ENCODE data around the gene HPCAL4. TPM values are rescaled to one million over a fixed set of nuclear protein-coding genes. Genes with fewer than 3 reads are reported as not detected.

HPCAL4 gene
- total RNA-seq, 2 donors from 2014 or later: 23.4 to 30.3 TPM

DNA sequence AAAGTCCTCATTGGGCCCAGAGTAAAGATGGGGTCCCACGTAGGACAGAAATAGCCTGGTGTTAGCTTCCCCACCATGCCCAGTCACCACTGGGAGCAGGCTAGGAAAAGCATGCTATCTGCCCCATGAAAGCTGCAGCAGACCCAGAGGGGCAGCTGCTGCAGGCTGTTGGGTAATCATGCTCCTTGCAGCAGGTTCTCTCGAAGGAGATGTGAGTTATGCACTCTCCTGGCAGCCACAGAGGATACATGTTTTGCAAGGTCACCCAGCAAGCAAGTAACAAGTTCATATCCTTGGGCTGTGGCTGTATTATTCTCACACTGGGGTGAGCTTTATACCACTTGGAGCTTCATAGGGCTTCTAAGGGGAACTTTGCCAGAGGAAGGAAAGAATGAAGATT, 42.7 kb downstream of the HPCAL4 start:
- ATAC-seq (no peak), DNase-seq (no peak)
- Mint-ChIP-seq H3K4me3 (no peak overlapping the region), H3K27ac (no peak overlapping the region), H3K36me3 (ENCODE audit: low read depth) (no peaks in the 10 kb centered on the region), H3K4me1 (peaks cover 7% of the 10 kb centered on the region), H3K27me3 (peaks cover under 1% of the 10 kb centered on the region)
- no peaks in the 10 kb centered on the region for H3K9me3 ChIP-seq (ENCODE audit: control insufficient read depth, low read length, poor library complexity, severe bottlenecking)

DNA sequence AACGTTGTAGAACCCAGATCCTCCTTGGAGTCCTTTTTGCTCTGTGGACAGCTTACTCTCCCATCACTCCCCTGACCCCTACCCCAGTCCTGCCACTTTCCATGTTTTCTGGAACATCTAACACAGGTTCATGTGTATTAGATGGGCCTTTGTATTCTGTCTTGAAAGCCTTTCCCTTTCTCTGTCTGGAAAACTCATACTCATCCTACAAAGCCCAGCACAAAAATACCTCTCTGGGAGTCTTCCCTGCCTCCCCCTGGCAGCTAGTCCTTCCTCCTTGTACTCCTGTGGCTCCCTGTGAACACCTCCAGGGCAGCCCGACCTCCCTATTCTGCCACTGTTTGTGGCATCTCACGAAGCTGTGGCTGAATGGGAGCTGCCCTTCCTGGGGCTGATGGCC, 44.0 kb downstream of the HPCAL4 start:
- H3K4me3 Mint-ChIP-seq: no peak overlapping the region
- H3K9me3 ChIP-seq (ENCODE audit: control insufficient read depth, low read length, poor library complexity, severe bottlenecking): no peaks in the 10 kb centered on the region
- no peak for DNase-seq
- no peak for ATAC-seq
- H3K27ac Mint-ChIP-seq: no peak overlapping the region
- no peaks in the 10 kb centered on the region for H3K27me3 Mint-ChIP-seq
- H3K4me1 Mint-ChIP-seq: peaks cover 4% of the 10 kb centered on the region
- no peaks in the 10 kb centered on the region for H3K36me3 Mint-ChIP-seq (ENCODE audit: low read depth)

DNA sequence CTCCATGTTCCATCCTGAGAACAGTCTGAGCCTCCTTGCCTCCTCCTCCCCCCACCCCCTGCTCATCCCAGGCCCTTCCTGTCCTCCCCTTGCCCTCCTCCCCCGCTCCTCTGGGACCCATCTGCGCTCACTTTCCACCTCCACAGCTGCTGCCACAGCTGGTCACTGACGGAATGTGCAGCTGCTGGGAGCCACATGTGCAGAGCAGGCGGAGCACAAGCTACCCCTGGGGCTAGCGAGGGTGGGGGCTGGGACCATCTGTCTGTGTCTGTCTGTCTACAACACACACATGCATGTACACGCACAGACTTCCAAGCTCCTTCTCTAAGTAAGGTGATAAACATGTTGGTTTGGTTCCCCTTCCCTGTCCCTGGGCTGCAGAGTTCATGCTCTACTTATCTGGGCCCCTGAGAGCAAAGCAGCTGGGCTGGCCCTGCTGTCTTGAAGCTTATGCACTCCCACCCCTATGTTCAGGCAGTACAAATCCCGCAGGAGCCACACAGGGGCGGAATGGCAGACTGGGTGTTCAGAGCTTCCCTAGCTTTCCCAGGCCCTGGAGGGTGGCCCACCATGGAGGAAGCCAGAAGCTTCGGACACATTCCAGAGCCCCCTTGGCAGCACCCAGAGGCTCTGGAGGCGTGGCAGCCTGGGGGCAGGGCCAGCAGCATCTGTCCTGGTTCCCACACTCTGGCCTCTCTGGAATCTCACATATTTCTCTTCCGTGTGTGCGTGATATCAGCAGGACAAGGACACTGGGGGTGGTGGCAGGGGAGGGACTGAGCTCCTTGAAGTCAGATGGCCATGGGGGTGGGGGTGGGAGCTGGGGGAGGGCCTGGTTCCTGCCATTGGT, 44.8 kb downstream of the HPCAL4 start:
- ATAC-seq (no peak), DNase-seq (no peak)
- no peak overlapping the region for H3K4me3 Mint-ChIP-seq
- no peak overlapping the region for H3K27ac Mint-ChIP-seq
- no peaks in the 10 kb centered on the region for H3K9me3 ChIP-seq (ENCODE audit: control insufficient read depth, low read length, poor library complexity, severe bottlenecking)
- no peaks in the 10 kb centered on the region for H3K27me3 Mint-ChIP-seq
- no peaks in the 10 kb centered on the region for H3K36me3 Mint-ChIP-seq (ENCODE audit: low read depth)
- peaks cover 4% of the 10 kb centered on the region for H3K4me1 Mint-ChIP-seq

DNA sequence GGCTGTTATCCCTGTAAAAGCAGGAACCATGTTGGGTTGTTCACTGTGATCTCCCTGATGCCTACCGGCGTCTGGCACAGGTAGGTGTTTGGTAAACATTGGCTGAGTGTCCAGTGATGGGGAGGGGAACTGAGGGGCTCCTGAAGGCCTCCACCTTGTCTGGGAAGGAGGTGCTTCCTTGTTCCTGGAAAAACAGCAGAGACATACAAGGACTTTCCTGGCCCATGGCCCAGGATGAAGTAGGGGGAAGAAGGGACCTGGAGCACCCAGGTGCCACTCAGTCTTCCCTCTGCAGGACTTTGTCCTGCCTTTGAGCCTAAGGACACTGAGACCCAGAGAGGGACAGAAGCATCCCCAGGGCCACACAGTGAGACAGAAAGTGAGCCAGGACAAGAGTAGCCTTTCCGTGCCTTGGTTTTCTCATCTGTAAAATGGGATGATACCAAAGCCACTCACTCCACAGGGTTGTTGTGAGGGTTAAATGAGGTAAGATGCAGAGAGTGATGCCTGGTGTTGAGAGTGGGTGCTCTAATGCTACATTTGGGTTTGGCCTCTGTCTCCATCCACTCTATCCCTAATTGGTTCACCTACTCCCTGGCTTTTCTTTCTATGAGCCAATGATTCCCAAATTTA, 45.7 kb downstream of the HPCAL4 start:
- ATAC-seq: no peak
- H3K36me3 Mint-ChIP-seq (ENCODE audit: low read depth): no peaks in the 10 kb centered on the region
- no peak overlapping the region for H3K27ac Mint-ChIP-seq
- DNase-seq: no peak
- peaks cover 4% of the 10 kb centered on the region for H3K4me1 Mint-ChIP-seq
- no peaks in the 10 kb centered on the region for H3K9me3 ChIP-seq (ENCODE audit: control insufficient read depth, low read length, poor library complexity, severe bottlenecking)
- H3K4me3 Mint-ChIP-seq: no peak overlapping the region
- peaks cover 4% of the 10 kb centered on the region for H3K27me3 Mint-ChIP-seq

DNA sequence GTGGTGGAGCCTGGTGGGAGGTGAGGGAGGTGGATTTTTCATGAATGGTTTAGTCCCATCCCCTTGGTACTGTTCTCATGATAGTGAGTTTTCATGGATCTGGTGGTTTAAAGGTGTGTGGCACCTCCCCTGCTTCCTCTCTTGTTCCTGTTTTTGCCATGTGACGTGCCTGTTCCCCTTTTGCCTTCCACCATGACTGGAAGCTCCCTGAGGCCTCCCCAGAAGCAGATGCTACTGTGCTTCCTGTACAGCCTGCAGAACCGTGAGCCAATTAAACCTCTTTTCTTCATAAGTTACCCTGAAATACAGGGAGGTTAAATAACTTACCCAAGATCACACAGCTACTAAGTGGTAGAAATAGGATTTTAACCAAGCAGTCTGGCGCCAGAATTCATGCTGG, 47.5 kb downstream of the HPCAL4 start:
- Mint-ChIP-seq H3K27me3 (peaks cover 4% of the 10 kb centered on the region), H3K4me1 (peaks cover 6% of the 10 kb centered on the region), H3K36me3 (ENCODE audit: low read depth) (no peaks in the 10 kb centered on the region), H3K4me3 (no peak overlapping the region), H3K27ac (no peak overlapping the region)
- ATAC-seq: no peak
- no peak for DNase-seq
- no peaks in the 10 kb centered on the region for H3K9me3 ChIP-seq (ENCODE audit: control insufficient read depth, low read length, poor library complexity, severe bottlenecking)

DNA sequence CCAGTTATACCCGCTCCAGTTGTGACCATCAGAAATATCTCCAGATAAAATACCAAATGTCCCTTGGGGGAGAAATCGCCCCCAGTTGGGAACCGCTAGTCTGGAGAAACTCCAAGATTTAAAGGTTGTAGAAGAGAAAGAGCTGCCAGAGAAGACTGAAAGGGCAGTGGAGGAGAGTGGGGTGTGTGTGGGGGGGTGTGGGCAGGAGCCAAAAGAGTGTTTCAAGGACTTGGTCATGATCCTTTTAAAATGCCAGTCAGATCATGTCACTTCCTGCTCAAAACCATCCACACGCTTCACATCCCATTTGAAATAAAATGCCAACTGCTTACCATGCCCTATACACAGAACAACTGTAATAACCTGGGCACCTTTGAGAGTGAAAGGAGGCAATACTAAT, 48.4 kb downstream of the HPCAL4 start:
- DNase-seq (no peak), ATAC-seq (no peak)
- H3K27me3 Mint-ChIP-seq: peaks cover 8% of the 10 kb centered on the region
- no peaks in the 10 kb centered on the region for H3K36me3 Mint-ChIP-seq (ENCODE audit: low read depth)
- peaks cover 2% of the 10 kb centered on the region for H3K4me1 Mint-ChIP-seq
- H3K9me3 ChIP-seq (ENCODE audit: control insufficient read depth, low read length, poor library complexity, severe bottlenecking): no peaks in the 10 kb centered on the region
- no peak overlapping the region for H3K27ac Mint-ChIP-seq
- H3K4me3 Mint-ChIP-seq: no peak overlapping the region

DNA sequence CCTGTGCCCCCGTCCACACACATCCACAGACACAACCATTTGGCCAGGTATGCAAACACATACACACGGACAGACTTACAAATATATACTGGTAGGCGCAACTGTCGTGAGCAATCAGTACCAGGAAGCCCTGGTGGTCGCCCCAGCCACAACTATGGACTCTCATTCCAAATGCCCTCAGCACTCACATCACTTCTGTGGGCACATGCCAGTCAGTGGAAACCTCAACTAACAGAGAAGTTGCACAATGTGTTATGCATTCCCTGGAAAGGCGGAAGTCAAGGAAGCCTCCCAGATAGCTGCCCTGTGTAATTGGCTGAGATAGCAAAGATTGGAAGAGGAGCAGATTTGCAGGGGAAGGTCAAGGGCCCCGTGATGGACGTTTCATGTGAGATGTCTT, 50.4 kb downstream of the HPCAL4 start:
- no peaks in the 10 kb centered on the region for H3K9me3 ChIP-seq (ENCODE audit: control insufficient read depth, low read length, poor library complexity, severe bottlenecking)
- no peak overlapping the region for H3K4me3 Mint-ChIP-seq
- peaks cover 25% of the 10 kb centered on the region for H3K27me3 Mint-ChIP-seq
- ATAC-seq (no peak), DNase-seq (no peak)
- H3K36me3 Mint-ChIP-seq (ENCODE audit: low read depth): no peaks in the 10 kb centered on the region
- peaks cover 2% of the 10 kb centered on the region for H3K4me1 Mint-ChIP-seq
- H3K27ac Mint-ChIP-seq: no peak overlapping the region

DNA sequence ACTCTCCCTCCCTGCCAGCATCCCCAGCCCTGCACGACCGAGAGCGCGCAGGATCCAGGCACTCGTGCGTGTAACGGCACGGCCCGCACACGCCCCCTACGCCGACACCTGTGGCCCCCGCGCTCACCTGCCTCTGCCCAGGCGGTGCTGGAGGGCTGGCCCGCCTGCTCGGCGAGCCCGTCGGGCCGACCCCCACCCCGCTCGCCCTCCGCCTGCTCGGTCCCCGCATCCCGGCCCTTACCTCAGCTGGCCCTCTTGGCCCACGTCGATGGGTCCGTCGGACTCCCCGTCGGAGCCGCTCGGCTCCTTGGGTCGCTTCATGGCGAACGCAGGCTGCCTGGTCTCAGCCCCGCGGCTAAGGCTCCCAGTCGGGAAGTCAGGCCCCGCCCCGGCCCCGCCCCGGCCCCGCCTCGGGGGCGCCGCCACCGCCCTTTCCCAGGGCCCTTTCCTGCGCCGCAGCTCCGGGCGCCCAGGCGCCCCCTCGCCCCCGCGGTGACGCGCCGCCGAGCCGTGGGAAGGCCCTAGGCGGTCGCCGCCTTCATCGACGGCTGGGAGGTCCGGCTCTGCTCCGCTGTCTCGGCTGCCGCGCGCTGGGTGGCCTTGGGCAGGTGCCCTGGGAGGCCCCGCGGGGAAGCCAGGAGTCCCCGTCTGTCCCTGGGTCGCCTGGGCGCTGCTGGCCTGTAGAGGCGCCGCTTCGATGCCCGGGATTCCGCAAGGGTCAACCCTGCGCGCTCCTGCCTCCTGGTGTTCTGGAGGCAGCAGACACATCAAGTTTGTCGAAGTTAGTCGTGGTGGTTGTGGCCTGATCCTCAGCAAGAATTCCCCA, 51.7 kb downstream of the HPCAL4 start, which contains the start of gene HEYL:
TSS of gene HEYL (minus strand) at position 339 of the 826 bp plus-strand sequence. CDS start at position 321, 18 bp downstream.
- H3K36me3 Mint-ChIP-seq (ENCODE audit: low read depth): no peaks in the 10 kb centered on the region
- H3K27me3 Mint-ChIP-seq: peaks cover 35% of the 10 kb centered on the region

DNA sequence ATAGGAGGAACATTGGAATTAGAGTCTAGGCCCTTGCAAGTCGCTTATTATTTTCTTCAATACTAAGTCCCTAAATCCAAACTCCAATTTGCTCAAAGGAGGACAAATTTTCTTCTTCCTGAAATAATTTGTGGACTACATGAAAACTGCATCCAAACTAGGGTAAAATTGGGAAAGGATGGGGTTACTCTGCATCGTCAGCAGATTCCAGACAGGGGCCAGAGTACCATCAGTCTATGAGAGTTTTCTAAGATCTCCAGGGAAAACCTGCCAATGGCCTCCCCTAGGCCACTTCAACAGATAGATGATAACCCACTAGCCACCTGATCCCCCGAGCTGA, 52.3 kb downstream of the HPCAL4 start:
- DNase-seq (no peak), ATAC-seq (no peak)
- Mint-ChIP-seq H3K27me3 (peaks cover 41% of the 10 kb centered on the region), H3K4me1 (peaks cover 2% of the 10 kb centered on the region), H3K4me3 (peak overlapping the region; percentile 79), H3K36me3 (ENCODE audit: low read depth) (no peaks in the 10 kb centered on the region), H3K27ac (no peak overlapping the region)
- no peaks in the 10 kb centered on the region for H3K9me3 ChIP-seq (ENCODE audit: control insufficient read depth, low read length, poor library complexity, severe bottlenecking)

More for the DNA sequence above, 51.7 kb downstream of the HPCAL4 start, which contains the start of gene HEYL:
- ATAC-seq (peak; percentile 87), DNase-seq (peak; percentile 22 to 59 (median 56))
- no peaks in the 10 kb centered on the region for H3K9me3 ChIP-seq (ENCODE audit: control insufficient read depth, low read length, poor library complexity, severe bottlenecking)
- Mint-ChIP-seq H3K27ac (no peak within 1 kb of the TSS), H3K4me1 (peaks cover 2% of the 10 kb centered on the region), H3K4me3 (peak within 1 kb of the TSS; percentile 79)

DNA sequence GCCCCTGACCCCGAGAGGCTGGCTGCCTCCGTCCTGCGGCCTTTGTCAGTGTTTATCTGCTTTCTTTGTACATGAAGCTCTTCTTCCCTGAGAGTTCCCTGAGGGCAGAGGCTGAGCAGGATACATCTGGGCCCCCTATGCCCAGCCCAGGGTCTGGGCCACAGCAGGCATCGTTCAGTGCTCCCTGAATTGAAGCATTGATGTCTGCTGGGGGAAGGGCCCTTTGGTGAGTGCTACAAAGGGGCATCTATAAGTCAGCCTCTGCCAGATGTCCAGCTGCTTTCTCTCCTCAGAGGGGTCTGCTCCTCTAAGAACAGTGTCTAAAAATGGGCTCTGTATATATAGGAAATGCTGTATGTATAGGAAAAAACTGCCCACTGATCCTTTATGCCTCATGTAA, 53.9 kb downstream of the HPCAL4 start:
- H3K4me3 Mint-ChIP-seq: no peak overlapping the region
- H3K27me3 Mint-ChIP-seq: peaks cover 47% of the 10 kb centered on the region

DNA sequence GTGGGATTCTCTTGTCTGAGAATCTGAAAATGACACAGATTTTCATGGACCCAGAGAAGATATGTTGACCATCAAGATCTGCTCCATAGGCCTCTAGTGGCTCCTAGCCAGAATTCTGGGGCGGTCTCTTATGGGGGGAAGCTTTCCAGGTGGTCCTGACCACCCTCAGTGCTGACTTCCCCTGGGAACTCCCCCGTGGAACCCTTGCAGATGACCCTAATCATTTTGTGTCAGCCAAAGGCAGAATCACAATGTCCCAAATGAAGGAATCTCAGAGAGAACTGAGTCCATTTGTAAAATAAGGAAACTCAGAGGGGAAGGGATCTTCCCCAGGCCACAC, 55.4 kb downstream of the HPCAL4 start:
- DNase-seq: no peak
- no peaks in the 10 kb centered on the region for H3K9me3 ChIP-seq (ENCODE audit: control insufficient read depth, low read length, poor library complexity, severe bottlenecking)
- H3K4me3 Mint-ChIP-seq: no peak overlapping the region
- peaks cover 2% of the 10 kb centered on the region for H3K36me3 Mint-ChIP-seq (ENCODE audit: low read depth)
- no peak overlapping the region for H3K27ac Mint-ChIP-seq
- ATAC-seq: no peak
- peaks cover 15% of the 10 kb centered on the region for H3K4me1 Mint-ChIP-seq
- H3K27me3 Mint-ChIP-seq: peaks cover 56% of the 10 kb centered on the region

More for the DNA sequence above, 53.9 kb downstream of the HPCAL4 start:
- Mint-ChIP-seq H3K36me3 (ENCODE audit: low read depth) (peaks cover 2% of the 10 kb centered on the region), H3K4me1 (peaks cover 5% of the 10 kb centered on the region), H3K27ac (no peak overlapping the region)
- H3K9me3 ChIP-seq (ENCODE audit: control insufficient read depth, low read length, poor library complexity, severe bottlenecking): no peaks in the 10 kb centered on the region
- ATAC-seq (no peak), DNase-seq (no peak)

DNA sequence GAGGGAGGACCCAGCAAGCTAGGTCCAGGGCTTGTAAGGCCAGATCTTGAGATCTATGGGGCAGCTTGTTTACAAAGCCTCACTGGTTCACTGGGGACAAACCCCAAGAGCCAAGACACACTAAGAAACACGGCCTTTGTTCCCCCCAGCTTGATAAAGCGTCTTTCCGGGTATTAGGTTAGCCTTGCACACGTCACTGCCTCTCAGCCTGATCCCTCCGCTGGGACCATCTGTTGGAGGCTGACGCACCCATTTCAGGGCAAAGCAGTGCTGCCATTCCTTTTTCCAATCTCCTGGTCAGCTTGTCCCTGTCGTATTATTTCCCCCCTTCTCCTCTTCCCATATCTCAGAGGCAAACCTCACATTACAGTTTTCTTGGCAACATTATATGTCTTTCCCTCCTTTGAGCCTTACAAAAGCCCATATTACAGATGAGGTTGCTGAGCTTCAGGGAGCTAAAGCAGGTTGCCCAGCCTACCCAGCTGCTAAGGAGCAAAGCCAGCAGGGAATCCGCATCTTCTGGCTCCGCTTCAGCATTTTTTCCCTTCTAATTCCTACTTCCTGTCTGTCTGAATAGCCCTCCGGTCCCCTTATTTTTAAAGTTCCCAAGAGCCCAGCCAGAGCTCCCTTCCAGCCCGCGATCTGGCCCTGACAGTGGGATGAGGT, 55.9 kb downstream of the HPCAL4 start:
- DNase-seq (no peak), ATAC-seq (no peak)
- Mint-ChIP-seq H3K36me3 (ENCODE audit: low read depth) (peaks cover 2% of the 10 kb centered on the region), H3K4me1 (peaks cover 15% of the 10 kb centered on the region), H3K4me3 (no peak overlapping the region), H3K27me3 (peaks cover 58% of the 10 kb centered on the region), H3K27ac (no peak overlapping the region)
- no peaks in the 10 kb centered on the region for H3K9me3 ChIP-seq (ENCODE audit: control insufficient read depth, low read length, poor library complexity, severe bottlenecking)

DNA sequence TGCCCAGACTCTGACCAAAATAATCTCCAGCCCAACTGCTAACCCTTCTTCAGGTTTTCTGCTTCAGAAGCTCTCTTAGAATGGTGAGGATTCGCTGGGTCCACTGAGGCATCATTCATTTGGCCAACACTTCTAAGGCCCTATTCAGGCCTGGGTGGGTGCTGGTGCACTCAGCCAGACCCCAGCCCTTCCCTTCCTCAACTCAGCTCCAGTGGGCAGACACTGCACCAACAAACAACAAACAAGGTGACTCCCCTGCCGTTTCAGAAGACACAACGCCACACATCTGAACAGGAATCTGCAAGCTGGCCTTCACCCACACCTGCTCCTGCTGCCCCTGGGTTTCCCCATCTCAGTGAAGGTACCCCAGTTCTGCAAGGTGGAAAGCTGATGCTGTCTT, 57.8 kb downstream of the HPCAL4 start:
- no peaks in the 10 kb centered on the region for H3K9me3 ChIP-seq (ENCODE audit: control insufficient read depth, low read length, poor library complexity, severe bottlenecking)
- peaks cover 15% of the 10 kb centered on the region for H3K4me1 Mint-ChIP-seq
- DNase-seq (no peak), ATAC-seq (no peak)
- H3K4me3 Mint-ChIP-seq: no peak overlapping the region
- peaks cover 2% of the 10 kb centered on the region for H3K36me3 Mint-ChIP-seq (ENCODE audit: low read depth)
- H3K27ac Mint-ChIP-seq: no peak overlapping the region
- H3K27me3 Mint-ChIP-seq: peaks cover 60% of the 10 kb centered on the region

All from T-helper 17 cell (primary cell).